GM19043 (cell line): ENCODE data around the gene NEUROD1.
"Not testable (repeated sequence)": the region's sequence is repeated elsewhere in the genome, so short reads cannot be mapped to it uniquely, and the experiment has no call there.

ENCODE experiments used
- ATAC-seq: cut with Tn5 transposase; IDR thresholded peaks from one replicate; pipeline ENCODE4 v1.9.1; 2021; ENCODE audit warnings: low read depth; ENCODE audit not compliant: unreplicated experiment

NEUROD1 gene

DNA sequence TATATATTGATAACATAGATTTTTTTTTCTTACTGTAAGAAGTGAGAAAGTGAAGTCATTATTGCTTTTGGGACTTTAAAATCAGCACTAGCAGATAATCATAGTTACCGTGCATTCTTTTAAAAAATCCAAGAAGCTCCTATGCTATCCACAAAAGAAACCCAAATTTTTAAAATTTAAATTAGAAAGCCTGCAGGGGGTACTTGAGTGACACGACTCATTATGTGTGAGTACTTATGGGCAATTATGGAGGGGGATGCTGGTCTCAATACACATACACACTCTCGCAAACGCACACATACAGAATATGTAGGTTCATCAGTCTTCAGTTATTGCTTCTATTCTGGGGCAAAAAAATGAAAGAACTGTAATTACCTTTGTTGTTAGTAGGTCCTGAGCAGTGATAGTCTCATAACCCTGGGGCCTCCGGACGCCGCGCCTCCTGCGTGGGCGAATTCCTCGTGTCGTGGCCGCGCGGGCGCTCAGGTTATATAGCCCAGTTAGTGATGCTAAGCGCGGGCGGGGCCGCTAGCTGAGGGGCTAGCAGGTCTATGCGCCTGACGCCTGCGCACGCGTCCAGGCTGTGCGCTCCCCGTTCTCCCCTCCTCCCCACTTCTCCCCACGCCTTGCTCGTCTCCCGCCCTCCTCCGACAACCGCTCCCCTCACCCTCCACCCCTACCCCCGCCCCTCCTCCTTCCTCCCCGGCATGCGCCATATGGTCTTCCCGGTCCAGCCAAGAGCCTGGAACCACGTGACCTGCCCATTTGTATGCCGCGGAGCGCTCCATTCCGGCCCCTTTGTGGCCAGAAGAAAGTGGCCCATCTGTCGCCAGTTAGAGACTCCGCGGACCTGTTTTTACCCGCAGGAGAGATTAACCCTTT, at the start of gene NEUROD1:
NEUROD1 (minus strand) TSS at position 463 of the 882 bp plus-strand sequence. CDS start 1,657 bp downstream, outside the sequence.
- no peak for ATAC-seq

DNA sequence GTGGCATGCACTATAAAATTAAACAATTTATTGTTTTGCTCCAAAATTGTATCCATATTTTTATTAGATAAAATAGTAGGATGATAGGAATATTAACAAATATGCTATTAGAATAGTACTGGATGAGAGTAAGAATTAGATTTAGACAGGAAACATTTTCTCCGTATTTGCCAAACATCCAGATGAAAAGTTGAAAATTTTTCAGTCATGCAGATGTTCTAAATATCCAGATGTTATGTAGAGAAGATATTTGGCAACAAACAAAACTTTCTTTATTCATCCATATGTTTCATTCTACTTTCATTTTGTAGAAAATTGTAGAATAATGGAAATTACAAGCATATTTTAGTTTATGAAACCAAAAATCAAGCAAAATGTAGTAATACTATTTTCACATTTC, 45.2 kb upstream of the NEUROD1 start:
- no peak for ATAC-seq

DNA sequence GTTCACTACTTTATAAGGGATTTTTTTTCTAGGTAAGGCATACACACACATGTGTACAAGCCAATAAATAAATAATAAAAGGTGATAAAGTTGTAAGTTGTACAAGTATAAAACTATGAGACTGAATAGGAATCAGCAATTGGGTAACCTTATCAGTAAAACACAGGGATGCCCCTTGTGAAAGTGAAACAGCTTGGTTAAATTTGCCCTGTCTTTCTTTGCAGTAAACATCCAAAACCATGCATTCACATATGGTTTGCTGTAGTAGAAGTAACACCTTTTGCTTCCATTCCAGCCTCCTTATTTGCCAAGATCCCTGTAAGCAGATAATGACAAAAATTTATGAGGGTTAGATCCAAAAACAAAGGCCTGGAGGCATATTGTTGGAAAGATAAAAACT, 44.3 kb upstream of the NEUROD1 start:
- no peak for ATAC-seq

DNA sequence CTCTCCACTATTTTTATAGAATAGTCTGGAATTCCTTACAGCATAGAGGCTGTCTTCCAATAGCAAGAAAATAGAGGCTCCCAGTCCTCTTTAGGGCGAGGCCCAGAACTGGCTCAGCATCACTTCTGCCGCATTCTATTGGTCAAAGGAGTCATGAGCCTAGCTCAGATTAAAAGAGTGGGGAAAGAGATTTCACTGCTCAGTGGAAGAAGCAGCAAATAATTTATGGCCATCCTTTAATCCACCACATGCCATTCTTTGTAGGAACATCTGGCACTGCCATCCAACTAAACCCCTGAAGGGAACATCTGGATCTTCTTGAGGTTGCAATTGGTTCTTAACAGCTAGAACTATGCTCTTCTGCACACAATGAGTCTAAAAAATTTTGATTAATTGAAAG, 43.4 kb upstream of the NEUROD1 start:
- no peak for ATAC-seq

DNA sequence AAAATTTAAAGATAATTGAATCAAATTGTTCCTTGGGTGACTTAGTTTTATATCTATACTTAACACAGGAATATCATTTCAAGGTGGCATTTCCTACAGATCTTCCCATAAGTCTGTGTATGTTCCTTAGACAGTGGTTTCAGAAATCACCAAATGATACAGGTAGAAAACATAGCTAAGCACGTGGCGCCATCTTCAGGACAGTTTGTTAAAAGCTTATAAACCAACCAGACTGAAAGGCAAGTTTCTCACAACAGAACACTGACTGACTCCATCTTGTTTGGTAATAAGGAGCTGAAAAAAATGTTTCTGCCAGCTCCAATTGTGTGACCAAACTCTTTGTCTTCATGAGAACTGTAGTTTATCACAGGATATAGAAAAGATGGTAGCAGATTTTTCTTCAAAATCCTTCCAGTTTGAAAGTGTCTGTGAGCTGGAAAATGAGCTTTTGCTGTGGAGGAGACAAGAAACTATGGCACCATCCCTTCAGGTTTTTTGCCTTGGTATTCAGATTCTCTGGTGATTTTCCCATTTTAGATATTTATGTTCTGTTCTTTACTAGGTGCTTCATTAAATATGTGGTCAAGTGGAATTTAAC, 34.8 kb upstream of the NEUROD1 start:
- no peak for ATAC-seq

DNA sequence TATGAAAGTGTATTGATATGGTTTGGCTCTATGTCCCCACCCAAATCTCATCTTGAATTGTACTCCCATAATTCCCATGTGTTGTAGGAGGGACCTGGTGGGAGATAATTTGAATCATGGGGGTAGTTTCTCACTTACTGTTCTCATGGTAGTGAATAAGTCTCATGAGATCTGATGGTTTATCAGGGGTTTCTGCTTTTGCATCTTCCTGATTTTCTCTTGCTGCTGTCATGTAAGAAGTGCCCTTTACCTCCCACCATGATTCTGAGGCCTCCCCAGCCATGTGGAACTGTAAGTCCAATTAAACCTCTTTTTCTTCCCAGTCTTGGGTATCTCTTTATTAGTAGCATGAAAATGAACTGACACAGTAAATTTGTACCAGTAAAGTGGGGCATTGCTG, 30.7 kb upstream of the NEUROD1 start:
- not testable (repeated sequence) for ATAC-seq

DNA sequence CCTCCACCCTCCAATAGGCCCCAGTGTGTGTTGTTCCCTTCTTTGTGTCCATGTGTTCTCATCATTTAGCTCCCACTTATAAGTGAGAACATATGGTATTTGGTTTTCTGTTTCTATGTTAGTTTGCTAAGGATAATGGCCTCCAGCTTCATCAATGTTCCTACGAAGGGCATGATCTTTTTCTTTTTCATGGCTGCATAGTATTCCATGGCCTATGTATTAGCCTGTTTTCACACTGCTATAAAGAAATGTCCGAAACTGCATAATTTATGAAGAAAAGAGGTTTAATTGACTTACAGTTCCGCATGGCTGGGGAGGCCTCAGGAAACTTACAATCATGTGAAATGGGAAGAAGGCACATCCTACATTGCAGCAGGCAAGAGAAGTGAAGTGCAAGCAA, 22.2 kb upstream of the NEUROD1 start:
- ATAC-seq: not testable (repeated sequence)

DNA sequence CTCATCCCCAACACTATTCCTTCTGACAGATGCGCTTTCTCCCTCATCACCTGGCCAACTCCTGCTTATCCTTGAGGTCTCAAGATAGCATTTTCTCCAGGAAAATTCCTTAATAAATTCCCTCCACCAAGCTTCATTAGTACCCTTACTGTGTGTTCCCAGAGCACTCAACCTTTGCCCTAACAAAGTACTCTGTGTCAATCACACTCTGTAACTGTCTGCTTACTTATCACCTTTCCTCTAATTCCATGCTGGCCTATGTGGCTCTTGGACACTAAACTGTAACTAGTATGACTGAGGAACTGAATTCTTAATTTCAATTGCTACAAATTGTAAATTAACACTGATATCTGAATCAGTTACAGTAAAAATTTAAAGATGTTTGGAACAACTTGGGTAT, 17.9 kb upstream of the NEUROD1 start:
- no peak for ATAC-seq

DNA sequence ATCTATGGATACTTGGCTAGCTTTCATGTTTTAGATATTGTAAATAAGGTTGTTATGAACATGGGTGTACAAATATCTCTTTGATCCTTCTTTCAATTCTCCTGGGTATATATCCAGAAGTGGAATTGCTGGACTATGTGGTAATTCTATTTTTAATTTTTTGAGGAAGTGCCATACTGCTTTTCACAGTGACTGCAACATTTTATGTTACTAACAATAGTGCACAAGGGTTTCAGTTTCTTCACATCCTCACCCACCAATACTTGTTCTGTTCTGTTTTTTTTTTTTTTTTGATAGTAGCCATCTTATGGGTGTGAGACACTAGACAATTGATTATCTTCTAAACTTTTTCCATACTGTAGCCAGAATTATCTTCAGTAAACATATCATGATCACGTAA, 17.3 kb upstream of the NEUROD1 start:
- peak; percentile 45 for ATAC-seq

DNA sequence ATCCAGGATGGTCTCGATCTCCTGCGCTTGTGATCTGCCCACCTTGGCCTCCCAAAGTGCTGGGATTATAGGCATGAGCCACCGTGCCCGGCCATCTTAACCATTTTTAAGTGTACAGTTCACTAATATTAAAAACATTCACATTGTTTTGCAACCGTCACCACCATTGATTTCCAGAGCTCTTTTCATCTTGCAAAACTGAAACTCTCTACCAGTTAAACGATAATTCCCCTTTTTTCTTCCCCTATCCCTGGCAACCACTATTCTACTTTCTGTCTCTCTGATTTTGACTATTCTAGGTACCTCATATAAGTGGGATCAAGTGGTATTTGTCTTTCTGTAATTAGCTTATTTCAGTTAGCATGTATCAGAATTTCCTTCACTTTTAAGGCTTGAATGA, 16.8 kb upstream of the NEUROD1 start:
- no peak for ATAC-seq

DNA sequence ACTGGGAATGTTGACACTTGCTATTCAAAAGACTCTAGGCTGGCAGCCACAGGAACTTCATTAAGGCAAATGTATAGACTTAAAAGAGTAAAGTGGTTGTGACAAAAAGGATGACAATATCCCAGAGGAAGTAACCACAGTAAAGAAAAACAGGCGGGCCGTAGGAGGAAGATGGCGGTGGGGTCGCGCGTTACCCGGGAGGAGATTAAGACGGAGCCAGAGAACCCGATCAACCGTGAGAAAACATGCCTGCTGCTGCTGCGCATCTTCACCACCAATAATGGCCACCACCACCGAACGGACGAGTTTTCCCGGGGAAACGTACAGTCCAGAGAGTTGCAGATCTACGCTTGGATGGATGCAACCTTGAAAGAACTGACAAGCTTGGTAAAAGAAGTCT, 14.0 kb upstream of the NEUROD1 start:
- ATAC-seq: no peak

DNA sequence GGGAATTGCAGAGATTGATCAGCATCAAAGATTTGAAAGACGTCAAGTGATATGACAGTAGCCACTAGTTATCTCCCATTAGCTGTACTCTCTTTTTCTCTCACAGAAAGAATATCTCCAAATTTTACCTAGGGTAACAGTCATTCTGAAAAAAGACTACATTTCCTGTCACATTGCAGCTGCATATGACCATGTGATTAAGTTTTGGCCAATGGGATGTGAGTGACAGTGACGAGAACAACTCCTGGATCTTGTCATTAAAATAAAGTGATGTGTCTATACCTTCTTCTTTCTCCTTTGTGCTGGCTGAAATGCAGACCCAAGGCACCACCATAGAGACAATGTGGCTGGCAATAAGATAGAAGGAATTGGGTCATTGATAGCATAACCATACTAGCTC, 10.5 kb upstream of the NEUROD1 start:
- no peak for ATAC-seq

DNA sequence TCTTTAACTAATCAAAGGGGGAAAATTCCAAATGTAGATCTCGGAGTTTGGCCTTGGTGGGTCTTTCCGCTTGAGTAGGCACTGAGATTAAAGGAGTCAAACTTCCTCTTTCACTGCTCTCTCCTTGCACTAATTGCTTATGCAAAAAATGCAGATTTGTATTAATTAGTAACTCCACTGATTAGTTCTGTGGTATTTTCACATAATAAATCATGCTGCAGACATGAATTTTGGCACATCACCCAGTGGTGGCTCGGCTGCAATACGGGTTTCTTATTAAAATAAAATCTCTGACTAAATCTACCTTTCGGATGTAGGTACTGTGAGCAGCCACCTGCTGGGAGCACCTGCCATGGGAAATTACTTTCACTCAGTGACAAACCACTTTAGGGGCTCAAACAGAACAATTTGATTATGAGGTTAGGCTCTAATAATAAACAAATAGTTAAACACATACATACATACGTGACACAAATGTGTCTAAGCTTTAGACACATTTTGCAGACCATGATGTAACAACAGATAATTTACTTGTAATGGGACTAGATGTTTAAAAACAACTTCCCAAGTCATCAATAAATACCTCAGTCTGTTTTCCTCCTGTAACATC, 6.4 kb upstream of the NEUROD1 start:
- no peak for ATAC-seq

DNA sequence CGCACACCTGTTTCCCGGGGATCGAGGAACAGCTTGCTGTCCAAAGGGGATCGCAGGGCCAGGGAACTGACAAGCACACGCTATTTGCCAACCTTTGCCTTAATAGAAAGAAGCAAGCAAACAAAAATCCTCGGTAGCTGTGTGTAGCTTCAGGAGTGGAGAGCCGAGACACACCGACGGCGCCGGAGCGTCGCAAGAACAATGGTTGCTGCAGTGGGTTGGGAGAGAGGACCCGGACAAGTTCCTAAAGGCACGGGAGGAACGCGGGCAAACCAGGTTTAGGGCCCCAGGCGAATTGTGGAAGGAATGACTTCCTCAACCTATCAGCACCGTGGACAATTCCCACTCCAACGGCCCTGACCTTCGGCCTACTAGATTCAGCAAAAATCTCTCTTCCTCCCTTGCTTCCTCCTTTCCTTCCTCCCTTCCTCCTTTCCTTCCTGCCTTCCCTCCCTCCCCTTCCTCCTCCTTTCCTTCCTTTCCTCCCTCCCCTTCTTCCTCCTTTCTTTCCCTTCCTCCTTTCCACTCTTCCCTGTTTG, 4.9 kb upstream of the NEUROD1 start:
- ATAC-seq: no peak

DNA sequence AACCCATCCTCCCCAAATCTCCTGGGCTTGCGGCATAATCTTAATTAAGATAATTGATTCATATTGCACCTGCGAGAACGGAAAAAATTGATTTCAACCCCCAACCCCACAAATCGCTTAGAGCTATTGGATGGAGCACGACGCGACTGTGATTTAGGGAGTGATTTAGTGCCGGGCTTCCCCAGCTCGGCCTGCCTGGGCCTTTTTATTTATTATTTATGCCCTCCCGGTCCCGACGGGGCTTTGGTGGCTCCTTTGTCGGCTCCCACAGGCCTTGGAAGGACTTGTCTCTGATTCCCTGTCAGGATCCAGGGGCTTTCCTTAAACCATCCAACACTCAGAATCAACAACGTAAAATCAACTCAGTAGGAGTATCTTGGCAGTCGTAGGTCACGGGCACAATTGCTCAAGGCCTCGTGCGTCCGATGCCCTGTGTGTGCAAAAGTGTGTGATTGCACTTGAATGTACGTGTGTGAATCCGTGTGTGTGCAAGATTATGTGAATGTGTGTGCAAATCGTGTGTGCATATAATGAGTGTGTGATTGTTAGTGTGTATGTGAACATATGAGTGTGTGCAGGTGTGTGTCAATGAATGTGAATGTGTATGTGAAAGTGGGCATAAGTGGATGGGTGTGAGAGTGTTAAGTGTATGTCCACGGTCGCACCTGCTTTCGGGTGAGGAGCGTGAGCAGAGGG, 4.3 kb upstream of the NEUROD1 start:
- ATAC-seq: no peak

DNA sequence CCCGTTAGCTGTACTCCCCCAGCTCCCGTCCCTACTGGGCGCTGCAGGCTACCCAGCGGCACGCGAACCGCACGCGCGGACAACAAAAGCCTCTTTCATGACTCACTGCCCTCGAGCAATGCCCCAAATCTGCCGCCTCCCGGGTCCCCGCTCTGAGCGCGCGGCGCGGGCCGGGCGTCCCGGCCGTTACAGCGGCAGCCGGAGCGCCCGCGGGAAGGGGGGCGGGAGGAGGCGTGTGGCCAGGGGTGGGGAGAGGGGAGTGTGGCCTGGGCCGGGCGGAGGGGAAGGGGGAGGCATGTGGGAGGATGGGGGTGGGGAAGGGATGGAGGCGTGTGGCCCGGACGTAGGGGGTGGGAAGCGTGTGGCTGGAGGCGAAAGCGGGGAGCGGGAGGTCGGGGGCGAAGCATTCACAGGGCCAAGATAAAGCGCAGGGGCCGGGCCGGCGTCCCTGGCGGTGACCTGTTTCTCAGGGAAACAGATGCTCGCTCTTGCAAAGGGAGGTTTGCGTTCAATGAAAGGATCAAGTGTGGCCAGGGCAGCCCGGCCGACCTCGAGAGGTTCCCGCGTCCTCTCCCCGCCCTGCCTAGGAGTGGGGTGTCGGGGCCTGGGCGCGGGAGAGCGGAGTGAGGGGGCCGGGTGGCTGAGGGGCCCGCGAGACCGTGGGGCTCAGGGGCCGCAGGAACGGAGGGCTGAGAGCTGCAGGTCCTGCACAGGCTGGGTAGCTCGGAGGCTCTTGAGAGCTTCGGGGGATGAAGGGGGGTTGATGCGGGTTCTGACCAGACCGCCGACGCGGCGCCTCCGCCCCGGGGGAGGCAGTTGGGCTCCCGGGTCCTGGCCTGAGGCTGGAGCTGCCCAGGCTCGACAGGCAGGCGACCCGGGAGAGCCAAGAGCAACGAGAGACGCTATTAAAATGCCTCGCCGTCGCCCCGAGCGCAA, 3.5 kb upstream of the NEUROD1 start:
- no peak for ATAC-seq

DNA sequence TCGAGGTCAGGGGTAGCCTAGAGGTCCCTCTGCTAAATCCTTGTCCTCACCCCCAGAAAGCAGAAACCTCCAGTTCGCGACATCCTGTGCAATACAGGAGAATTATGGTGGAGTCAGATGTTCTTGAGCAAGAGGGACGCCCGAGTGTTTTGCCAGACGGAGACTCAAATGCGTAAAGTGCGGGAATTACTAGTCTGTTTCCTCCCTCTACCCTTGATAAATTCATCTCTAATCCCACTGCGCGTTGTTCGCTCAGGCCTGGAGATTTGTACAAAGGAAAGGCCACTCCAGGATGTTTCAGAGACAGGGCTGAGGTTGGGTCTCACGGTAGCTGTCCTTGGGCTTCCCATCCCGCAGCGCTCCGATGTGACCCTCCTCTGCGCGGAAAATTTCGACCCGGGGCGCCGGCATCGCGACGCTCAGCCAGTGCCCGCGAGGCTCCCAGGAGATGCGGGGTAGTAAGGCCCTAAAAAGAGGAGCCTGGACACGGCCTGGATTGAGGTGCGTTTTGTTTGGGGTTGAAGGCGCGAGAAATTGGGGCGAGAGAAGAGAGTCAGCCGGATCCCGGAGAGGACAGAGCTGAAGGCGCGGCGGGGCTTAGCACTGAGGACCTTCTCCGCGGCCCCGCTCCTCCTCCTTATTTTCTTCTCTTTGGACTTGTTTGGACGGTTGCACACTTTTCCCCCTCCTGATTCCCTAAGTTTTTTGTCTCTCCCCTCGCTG, 2.6 kb upstream of the NEUROD1 start:
- no peak for ATAC-seq

DNA sequence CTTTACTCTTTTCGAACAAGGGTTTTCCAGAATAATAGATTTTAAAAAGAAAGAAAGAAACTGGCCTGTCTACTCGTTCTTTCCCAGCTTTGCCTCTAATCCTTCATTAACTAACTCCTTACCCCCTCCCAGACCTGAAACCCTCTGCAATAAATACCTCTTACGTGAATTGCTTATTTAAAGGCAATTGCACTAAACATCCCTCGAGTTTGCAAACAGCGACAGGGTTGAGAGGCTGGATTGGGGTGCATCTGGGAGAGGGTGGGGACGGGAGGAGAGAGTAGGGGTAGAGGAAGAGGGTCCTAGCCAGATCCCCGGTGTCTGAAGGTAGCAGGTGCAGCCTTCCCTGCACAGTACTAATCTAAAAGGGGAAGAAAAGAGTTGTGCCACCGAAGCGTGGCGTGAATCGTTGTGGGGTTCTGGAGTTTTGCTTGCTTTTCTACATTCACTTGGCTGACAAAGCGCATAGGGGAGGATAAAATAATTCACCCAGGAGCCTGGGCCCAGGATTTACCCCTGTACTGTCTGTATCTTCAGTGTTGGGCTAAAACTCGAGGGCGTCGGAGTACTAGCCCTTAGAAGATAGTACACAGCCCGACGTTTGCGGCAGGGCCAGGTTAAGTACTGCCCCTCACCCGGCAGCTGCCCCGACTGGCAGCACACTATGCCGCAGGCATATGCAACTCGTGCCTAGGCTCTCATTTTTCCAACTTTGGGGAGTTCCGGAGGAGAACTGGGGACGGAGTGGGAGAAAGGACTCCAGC, 1.9 kb upstream of the NEUROD1 start:
- ATAC-seq: no peak
